HG03139 (cell line): ENCODE data around the gene EME1.

Experiments used
- ATAC-seq: cut with Tn5 transposase; IDR thresholded peaks from one replicate; pipeline ENCODE4 v1.9.1; 2021; ENCODE audit not compliant: unreplicated experiment

Gene EME1

GRCh38 chr17:50361561-50362480 lies 11.2 kb upstream of the EME1 start:
- no peak for ATAC-seq

GRCh38 chr17:50362661-50363060 lies 10.4 kb upstream of the EME1 start:
- no peak for ATAC-seq

- ATAC-seq = no peak
Measured at GRCh38 chr17:50363217-50364060, 9.6 kb upstream of the EME1 start.

GRCh38 chr17:50364061-50364458 lies 9.0 kb upstream of the EME1 start:
- ATAC-seq = no peak

GRCh38 chr17:50364715-50365114 lies 8.3 kb upstream of the EME1 start:
- ATAC-seq = no peak

GRCh38 chr17:50365165-50365564 lies 7.9 kb upstream of the EME1 start:
- ATAC-seq = no peak

- ATAC-seq = no peak
Measured at GRCh38 chr17:50365649-50366393, 7.2 kb upstream of the EME1 start.

- ATAC-seq = no peak
Measured at GRCh38 chr17:50367401-50367800, 5.6 kb upstream of the EME1 start.

GRCh38 chr17:50370052-50370451 lies 3.0 kb upstream of the EME1 start:
- no peak for ATAC-seq

- ATAC-seq = no peak
Measured at GRCh38 chr17:50371526-50371925, 1.5 kb upstream of the EME1 start.

- no peak for ATAC-seq
Measured at GRCh38 chr17:50372222-50372757, 739 bp upstream of the EME1 start.

GRCh38 chr17:50373705-50374104 lies 676 bp downstream of the EME1 start:
- ATAC-seq = no peak

- ATAC-seq = no peak
Measured at GRCh38 chr17:50375858-50376538, 3.0 kb downstream of the EME1 start.

- no peak for ATAC-seq
Measured at GRCh38 chr17:50379351-50380132, 6.5 kb downstream of the EME1 start.

- ATAC-seq = no peak
Measured at GRCh38 chr17:50380369-50381259, 7.6 kb downstream of the EME1 start.

- ATAC-seq = no peak
Measured at GRCh38 chr17:50381260-50381815, 8.3 kb downstream of the EME1 start.

GRCh38 chr17:50381920-50382319 lies 8.9 kb downstream of the EME1 start:
- ATAC-seq = no peak

GRCh38 chr17:50382931-50383330 lies 9.9 kb downstream of the EME1 start:
- ATAC-seq = no peak
